HepG2 (cell line): ENCODE data around the gene POU6F1. TPM values are rescaled to one million over a fixed set of nuclear protein-coding genes. Genes with fewer than 3 reads are reported as not detected.
A peak's percentile ranks its signal among the peaks of the same experiment; 100 is the strongest.

Source experiments
- HOMEZ ChIP-seq: IDR thresholded peaks from 2 replicates; pipeline ENCODE4 v1.6.1; 2016; ENCODE audit warnings: low read depth
- KAT8 ChIP-seq: IDR thresholded peaks from 2 replicates; pipeline ENCODE4 v1.6.1; 2016; ENCODE audit warnings: missing genetic modification reagents, missing compliant biosample characterization
- MAZ ChIP-seq, 2 experiments: sonication (generic) in 1 of 2; formaldehyde crosslinking in 1 of 2; IDR thresholded peaks; 2 replicates each; pipeline versions ENCODE4 v1.5.0 to v1.6.1; 2012 to 2020; ENCODE audit warnings: low read depth in 2 of 2, mild to moderate bottlenecking in 2 of 2, borderline replicate concordance in 1 of 2, improper control_type of control experiment in 1 of 2, low read length in 1 of 2, missing genetic modification reagents in 1 of 2, moderate library complexity in 1 of 2
- POLR2G ChIP-seq: fragments of 200-400 bp; formaldehyde crosslinking; IDR thresholded peaks from 2 replicates; pipeline ENCODE4 v1.6.1; 2018; ENCODE audit warnings: mild to moderate bottlenecking, low read depth, low read length, moderate library complexity
- RFX5 ChIP-seq: IDR thresholded peaks from 2 replicates; pipeline ENCODE4 v1.6.1; 2011; ENCODE audit warnings: low read depth, low read length, improper control_type of control experiment
- SNRNP70 ChIP-seq: fragments of 200-400 bp; formaldehyde crosslinking; IDR thresholded peaks from 2 replicates; pipeline ENCODE4 v1.6.1; 2017; ENCODE audit warnings: mild to moderate bottlenecking, low read depth, low read length, moderate library complexity
- ZNF710 ChIP-seq: sonication (generic); formaldehyde crosslinking; IDR thresholded peaks from 2 replicates; pipeline ENCODE4 v1.5.0; 2020; ENCODE audit warnings: mild to moderate bottlenecking, missing genetic modification reagents, borderline replicate concordance
- ZNF713 ChIP-seq: sonication (generic); formaldehyde crosslinking; IDR thresholded peaks from 2 replicates; pipeline ENCODE4 v1.4.0; 2020; ENCODE audit warnings: mild to moderate bottlenecking, missing genetic modification reagents
- polyA plus RNA-seq, 8 experiments: library from polyadenylated mRNA; depleted of rRNA in 3 of 8; stranded (reverse) in 7 of 8; unstranded in 1 of 8; fragments of >200 nt; fragmentation: Illumina TruSeq in 4 of 8; extraction: Trizol in 4 of 8; gene quantifications; 2 replicates each; pipeline versions ENCODE4 v1.2.1 to v1.2.3, GENCODE V29; 2011 to 2016; ENCODE audit warnings: low read depth in 4 of 8, missing spikeins in 1 of 8, mixed read lengths in 1 of 8; ENCODE audit not compliant: insufficient read depth in 1 of 8
- total RNA-seq, 5 experiments: library from RNA; depleted of rRNA; stranded (reverse); fragments of >200 nt; fragmentation: Illumina TruSeq; extraction: Trizol; gene quantifications; 2 replicates each; pipeline ENCODE4 v1.2.3, GENCODE V29; 2016; ENCODE audit warnings: low read depth in 1 of 5
- TF ChIP-seq, protein P1 (sequence below): sonication (generic); formaldehyde crosslinking; IDR thresholded peaks from 2 replicates; pipeline ENCODE4 v1.5.0; 2020; ENCODE audit warnings: mild to moderate bottlenecking, missing genetic modification reagents, borderline replicate concordance
- TF ChIP-seq, protein P2 (sequence below): IDR thresholded peaks from 2 replicates; pipeline ENCODE4 v1.6.1; 2016; ENCODE audit warnings: mild to moderate bottlenecking
- TF ChIP-seq, protein P3 (sequence below): sonication (generic); formaldehyde crosslinking; IDR thresholded peaks from 2 replicates; pipeline ENCODE4 v1.5.0; 2020; ENCODE audit warnings: mild to moderate bottlenecking, missing genetic modification reagents

Gene POU6F1
- total and polyA plus RNA-seq, 2 of the 13 experiments (the other 11 are each of a cell fraction or from before 2014, with no cell fraction given) = 0.48 to 0.51 TPM

DNA sequence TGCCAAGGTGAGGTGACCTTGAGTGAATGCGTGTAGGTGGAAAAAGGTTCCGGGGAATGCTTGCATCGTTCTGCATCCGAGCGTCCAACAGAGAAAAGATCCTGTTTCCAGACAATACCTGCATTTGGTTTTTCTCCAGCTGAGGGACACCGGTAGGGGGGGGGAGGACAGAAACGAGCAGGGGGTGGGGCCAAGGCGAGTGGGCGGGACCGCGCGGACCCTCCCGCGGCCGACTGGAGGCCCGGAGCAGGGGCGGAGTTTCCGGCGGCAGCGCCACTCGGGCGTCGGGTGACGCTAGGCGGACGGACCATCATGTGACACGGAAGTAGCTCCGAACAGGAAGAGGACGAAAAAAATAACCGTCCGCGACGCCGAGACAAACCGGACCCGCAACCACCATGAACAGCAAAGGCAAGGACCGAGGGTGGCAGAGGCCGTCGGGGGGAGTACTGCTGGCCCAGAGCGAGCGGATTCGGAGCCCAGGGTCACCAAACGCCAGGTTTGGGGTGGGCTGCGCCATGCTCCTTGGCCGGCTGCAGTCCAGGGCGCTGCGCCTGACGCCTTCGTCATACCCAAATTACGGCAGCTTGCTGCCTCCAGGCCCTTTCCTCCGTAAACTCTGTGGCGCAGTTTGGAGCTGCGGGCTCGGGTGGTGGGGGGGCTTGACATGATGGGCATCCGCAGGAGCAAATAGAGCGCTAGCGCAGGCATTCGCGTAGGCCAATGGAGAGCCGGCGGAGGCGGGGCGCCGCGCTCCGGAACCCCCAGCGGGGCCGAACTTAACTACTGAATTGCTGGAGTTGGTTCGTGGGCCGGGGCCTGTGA, 20.9 kb upstream of the POU6F1 start, which contains the start of gene DAZAP2 (continued):
- TF ChIP-seq, protein P1, sequence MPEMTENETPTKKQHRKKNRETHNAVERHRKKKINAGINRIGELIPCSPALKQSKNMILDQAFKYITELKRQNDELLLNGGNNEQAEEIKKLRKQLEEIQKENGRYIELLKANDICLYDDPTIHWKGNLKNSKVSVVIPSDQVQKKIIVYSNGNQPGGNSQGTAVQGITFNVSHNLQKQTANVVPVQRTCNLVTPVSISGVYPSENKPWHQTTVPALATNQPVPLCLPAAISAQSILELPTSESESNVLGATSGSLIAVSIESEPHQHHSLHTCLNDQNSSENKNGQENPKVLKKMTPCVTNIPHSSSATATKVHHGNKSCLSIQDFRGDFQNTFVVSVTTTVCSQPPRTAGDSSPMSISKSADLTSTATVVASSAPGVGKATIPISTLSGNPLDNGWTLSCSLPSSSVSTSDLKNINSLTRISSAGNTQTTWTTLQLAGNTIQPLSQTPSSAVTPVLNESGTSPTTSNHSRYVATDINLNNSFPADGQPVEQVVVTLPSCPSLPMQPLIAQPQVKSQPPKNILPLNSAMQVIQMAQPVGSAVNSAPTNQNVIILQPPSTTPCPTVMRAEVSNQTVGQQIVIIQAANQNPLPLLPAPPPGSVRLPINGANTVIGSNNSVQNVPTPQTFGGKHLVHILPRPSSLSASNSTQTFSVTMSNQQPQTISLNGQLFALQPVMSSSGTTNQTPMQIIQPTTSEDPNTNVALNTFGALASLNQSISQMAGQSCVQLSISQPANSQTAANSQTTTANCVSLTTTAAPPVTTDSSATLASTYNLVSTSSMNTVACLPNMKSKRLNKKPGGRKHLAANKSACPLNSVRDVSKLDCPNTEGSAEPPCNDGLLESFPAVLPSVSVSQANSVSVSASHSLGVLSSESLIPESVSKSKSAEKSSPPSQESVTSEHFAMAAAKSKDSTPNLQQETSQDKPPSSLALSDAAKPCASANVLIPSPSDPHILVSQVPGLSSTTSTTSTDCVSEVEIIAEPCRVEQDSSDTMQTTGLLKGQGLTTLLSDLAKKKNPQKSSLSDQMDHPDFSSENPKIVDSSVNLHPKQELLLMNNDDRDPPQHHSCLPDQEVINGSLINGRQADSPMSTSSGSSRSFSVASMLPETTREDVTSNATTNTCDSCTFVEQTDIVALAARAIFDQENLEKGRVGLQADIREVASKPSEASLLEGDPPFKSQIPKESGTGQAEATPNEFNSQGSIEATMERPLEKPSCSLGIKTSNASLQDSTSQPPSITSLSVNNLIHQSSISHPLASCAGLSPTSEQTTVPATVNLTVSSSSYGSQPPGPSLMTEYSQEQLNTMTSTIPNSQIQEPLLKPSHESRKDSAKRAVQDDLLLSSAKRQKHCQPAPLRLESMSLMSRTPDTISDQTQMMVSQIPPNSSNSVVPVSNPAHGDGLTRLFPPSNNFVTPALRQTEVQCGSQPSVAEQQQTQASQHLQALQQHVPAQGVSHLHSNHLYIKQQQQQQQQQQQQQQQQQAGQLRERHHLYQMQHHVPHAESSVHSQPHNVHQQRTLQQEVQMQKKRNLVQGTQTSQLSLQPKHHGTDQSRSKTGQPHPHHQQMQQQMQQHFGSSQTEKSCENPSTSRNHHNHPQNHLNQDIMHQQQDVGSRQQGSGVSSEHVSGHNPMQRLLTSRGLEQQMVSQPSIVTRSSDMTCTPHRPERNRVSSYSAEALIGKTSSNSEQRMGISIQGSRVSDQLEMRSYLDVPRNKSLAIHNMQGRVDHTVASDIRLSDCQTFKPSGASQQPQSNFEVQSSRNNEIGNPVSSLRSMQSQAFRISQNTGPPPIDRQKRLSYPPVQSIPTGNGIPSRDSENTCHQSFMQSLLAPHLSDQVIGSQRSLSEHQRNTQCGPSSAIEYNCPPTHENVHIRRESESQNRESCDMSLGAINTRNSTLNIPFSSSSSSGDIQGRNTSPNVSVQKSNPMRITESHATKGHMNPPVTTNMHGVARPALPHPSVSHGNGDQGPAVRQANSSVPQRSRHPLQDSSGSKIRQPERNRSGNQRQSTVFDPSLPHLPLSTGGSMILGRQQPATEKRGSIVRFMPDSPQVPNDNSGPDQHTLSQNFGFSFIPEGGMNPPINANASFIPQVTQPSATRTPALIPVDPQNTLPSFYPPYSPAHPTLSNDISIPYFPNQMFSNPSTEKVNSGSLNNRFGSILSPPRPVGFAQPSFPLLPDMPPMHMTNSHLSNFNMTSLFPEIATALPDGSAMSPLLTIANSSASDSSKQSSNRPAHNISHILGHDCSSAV (CRISPR knock-in tag) = no peak
- TF ChIP-seq ZNF713 = no peak
- peak; percentile 17; the same call in 1 of the 2 replicates for TF ChIP-seq HOMEZ (CRISPR knock-in tag)
- TF ChIP-seq KAT8 (CRISPR knock-in tag) = peak; percentile 94
- TF ChIP-seq, protein P2, sequence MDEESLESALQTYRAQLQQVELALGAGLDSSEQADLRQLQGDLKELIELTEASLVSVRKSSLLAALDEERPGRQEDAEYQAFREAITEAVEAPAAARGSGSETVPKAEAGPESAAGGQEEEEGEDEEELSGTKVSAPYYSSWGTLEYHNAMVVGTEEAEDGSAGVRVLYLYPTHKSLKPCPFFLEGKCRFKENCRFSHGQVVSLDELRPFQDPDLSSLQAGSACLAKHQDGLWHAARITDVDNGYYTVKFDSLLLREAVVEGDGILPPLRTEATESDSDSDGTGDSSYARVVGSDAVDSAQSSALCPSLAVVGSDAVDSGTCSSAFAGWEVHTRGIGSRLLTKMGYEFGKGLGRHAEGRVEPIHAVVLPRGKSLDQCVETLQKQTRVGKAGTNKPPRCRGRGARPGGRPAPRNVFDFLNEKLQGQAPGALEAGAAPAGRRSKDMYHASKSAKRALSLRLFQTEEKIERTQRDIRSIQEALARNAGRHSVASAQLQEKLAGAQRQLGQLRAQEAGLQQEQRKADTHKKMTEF = peak; percentile 79
- no peak; the same call in 1 of the 2 replicates for TF ChIP-seq ZNF710
- TF ChIP-seq SNRNP70 = no peak
- TF ChIP-seq, protein P3, sequence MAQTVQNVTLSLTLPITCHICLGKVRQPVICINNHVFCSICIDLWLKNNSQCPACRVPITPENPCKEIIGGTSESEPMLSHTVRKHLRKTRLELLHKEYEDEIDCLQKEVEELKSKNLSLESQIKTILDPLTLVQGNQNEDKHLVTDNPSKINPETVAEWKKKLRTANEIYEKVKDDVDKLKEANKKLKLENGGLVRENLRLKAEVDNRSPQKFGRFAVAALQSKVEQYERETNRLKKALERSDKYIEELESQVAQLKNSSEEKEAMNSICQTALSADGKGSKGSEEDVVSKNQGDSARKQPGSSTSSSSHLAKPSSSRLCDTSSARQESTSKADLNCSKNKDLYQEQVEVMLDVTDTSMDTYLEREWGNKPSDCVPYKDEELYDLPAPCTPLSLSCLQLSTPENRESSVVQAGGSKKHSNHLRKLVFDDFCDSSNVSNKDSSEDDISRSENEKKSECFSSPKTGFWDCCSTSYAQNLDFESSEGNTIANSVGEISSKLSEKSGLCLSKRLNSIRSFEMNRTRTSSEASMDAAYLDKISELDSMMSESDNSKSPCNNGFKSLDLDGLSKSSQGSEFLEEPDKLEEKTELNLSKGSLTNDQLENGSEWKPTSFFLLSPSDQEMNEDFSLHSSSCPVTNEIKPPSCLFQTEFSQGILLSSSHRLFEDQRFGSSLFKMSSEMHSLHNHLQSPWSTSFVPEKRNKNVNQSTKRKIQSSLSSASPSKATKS (CRISPR knock-in tag) = no peak
- TF ChIP-seq MAZ (IDR thresholded peaks at IDR 0.05; ENCODE audit: borderline replicate concordance, low read depth, low read length) = peak; percentile 65; the same call in 1 of the 2 replicates
- TF ChIP-seq MAZ (CRISPR knock-in tag; IDR thresholded peaks at IDR 0.05; ENCODE audit: low read depth) = peak; percentile 46
- peak; percentile 76 for TF ChIP-seq POLR2G
- TF ChIP-seq RFX5 = peak; percentile 9; the same call in 1 of the 2 replicates
